HTERT RPE-1 (cell line): ENCODE data around the gene DERA.
"Not testable (repeated sequence)": the region's sequence is repeated elsewhere in the genome, so short reads cannot be mapped to it uniquely, and the experiment has no call there.

Experiments
- in situ Hi-C: fragments of 300-500 bp; cut with MboI; formaldehyde crosslinking; loops from 4 replicates; pipeline ENCODE4 v1.14.3; 2020; ENCODE audit warnings: low sequenced_read_pairs

DERA gene

GRCh38 chr12:16057351-16057751, 146.2 kb downstream of the DERA start:
- in situ Hi-C loops: not testable (repeated sequence)

GRCh38 chr12:16062611-16063010, 151.5 kb downstream of the DERA start:
- in situ Hi-C loops: no loop called here

GRCh38 chr12:16063726-16064125, 152.6 kb downstream of the DERA start:
- in situ Hi-C loops: no loop called here

GRCh38 chr12:16070113-16070512, 159.0 kb downstream of the DERA start:
- in situ Hi-C loops: no loop called here

- in situ Hi-C loops: no loop called here
These were observed 161.5 kb downstream of the DERA start for GRCh38 chr12:16072678-16073077.

- in situ Hi-C loops: no loop called here
These were observed 163.8 kb downstream of the DERA start for GRCh38 chr12:16074894-16075293.

GRCh38 chr12:16075887-16076286, 164.8 kb downstream of the DERA start:
- in situ Hi-C loops: no loop called here

GRCh38 chr12:16076557-16076956, 165.4 kb downstream of the DERA start:
- in situ Hi-C loops: no loop called here

- in situ Hi-C loops: no loop called here
These were observed 165.9 kb downstream of the DERA start for GRCh38 chr12:16076970-16077522.

- in situ Hi-C loops: no loop called here
These were observed 175.3 kb downstream of the DERA start for GRCh38 chr12:16086462-16086861.

- in situ Hi-C loops: no loop called here
These were observed 175.8 kb downstream of the DERA start for GRCh38 chr12:16086942-16087341.
